T-helper 1 cell treated with Interleukin-12 subunit alpha and Interleukin-12 subunit beta and Interleukin-4 antibody, amounts not matched to agents 30 μg/mL and 1 μg/mL, for 36 hours (primary cell): ENCODE measurements around the gene SUPT20H.

ENCODE experiments used
- H3K27ac Mint-ChIP-seq: one replicate; pipeline ENCODE4 v1.8.0; 2021; ENCODE audit warnings: mild to moderate bottlenecking, mixed read lengths
- H3K27me3 Mint-ChIP-seq: one replicate; pipeline ENCODE4 v1.8.0; 2021; ENCODE audit warnings: low read depth, mixed read lengths
- H3K36me3 Mint-ChIP-seq: one replicate; pipeline ENCODE4 v1.8.0; 2021; ENCODE audit warnings: low read depth, mixed read lengths
- H3K4me1 Mint-ChIP-seq: one replicate; pipeline ENCODE4 v1.8.0; 2021; ENCODE audit warnings: low read depth, mixed read lengths
- H3K4me3 Mint-ChIP-seq: one replicate; pipeline ENCODE4 v1.8.0; 2021; ENCODE audit warnings: mild to moderate bottlenecking, moderate library complexity, mixed read lengths
- H3K9me3 Mint-ChIP-seq: one replicate; pipeline ENCODE4 v1.8.0; 2021; ENCODE audit warnings: mixed read lengths

SUPT20H gene

DNA sequence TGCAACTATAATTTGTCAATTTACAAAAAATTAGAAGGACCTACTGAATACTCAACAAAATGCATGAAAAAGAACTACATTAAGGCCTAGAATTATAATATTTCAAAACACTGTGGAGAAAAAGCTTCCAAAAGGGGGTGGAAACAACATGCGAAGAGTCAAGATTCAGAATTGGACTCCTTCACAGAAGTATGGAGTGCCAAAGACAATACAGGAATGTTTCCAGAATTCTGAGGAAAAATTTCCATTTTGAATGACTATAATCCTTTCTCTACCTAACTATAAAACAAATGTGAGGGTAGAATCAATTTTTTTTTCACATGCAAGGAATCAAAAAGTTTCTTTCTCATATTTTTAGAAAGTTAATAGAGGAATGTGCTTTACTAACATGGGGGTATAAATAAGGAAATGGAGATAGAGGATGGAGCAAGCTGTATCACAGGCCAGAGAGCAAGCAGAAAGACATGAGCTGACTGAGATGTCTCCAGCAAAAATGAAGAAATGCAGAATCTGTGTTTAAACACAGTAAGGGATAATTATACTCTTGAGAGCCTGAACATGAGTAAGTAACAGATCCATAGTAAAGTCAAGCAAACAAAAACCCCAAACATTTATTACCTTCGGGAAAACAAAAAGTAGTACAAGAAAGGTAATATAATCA is 99.9 kb downstream of the SUPT20H start:
- Mint-ChIP-seq H3K27ac (no peak overlapping the region), H3K9me3 (no peaks in the 10 kb centered on the region), H3K27me3 (no peaks in the 10 kb centered on the region), H3K36me3 (peaks cover 23% of the 10 kb centered on the region), H3K4me3 (no peak overlapping the region), H3K4me1 (peaks cover 2% of the 10 kb centered on the region)
